Progenitor cell of endocrine pancreas (in vitro differentiated cells): ENCODE measurements around the gene CD27. TPM values are rescaled to one million over a fixed set of nuclear protein-coding genes. Genes with fewer than 3 reads are reported as not detected.

Experiments used
- DNase-seq: peaks from one replicate; pipeline ENCODE4 v3.0.0; 2021; ENCODE audit warnings: low spot score; ENCODE audit not compliant: unreplicated experiment
- H3K27ac Mint-ChIP-seq: 2 replicates; pipeline ENCODE4 v1.8.0; 2021; ENCODE audit warnings: mild to moderate bottlenecking, moderate library complexity, mixed read lengths
- H3K27me3 Mint-ChIP-seq: 2 replicates; pipeline ENCODE4 v1.8.0; 2021; ENCODE audit warnings: mixed read lengths
- H3K36me3 Mint-ChIP-seq: 2 replicates; pipeline ENCODE4 v1.8.0; 2022; ENCODE audit warnings: mixed read lengths; ENCODE audit not compliant: insufficient read depth
- H3K4me1 Mint-ChIP-seq: 2 replicates; pipeline ENCODE4 v1.8.0; 2021; ENCODE audit warnings: low read depth, mixed read lengths
- H3K4me3 Mint-ChIP-seq: 2 replicates; pipeline ENCODE4 v1.8.0; 2021; ENCODE audit warnings: low read depth, mild to moderate bottlenecking, moderate library complexity, mixed read lengths
- H3K9me3 Mint-ChIP-seq: 2 replicates; pipeline ENCODE4 v1.8.0; 2021; ENCODE audit warnings: low read depth, mixed read lengths
- CTCF ChIP-seq: fragments of 200-600 bp; sonication (generic); IDR thresholded peaks from one replicate; pipeline ENCODE4 v1.5.0; 2021; ENCODE audit warnings: antibody characterized with exemption, mild to moderate bottlenecking; ENCODE audit not compliant: unreplicated experiment
- total RNA-seq: library from RNA; stranded (reverse); gene quantifications from 2 replicates; pipeline ENCODE4 v1.2.1, GENCODE V29; 2021

CD27 gene
- total RNA-seq, 1 donor from 2014 or later, result not detected

DNA sequence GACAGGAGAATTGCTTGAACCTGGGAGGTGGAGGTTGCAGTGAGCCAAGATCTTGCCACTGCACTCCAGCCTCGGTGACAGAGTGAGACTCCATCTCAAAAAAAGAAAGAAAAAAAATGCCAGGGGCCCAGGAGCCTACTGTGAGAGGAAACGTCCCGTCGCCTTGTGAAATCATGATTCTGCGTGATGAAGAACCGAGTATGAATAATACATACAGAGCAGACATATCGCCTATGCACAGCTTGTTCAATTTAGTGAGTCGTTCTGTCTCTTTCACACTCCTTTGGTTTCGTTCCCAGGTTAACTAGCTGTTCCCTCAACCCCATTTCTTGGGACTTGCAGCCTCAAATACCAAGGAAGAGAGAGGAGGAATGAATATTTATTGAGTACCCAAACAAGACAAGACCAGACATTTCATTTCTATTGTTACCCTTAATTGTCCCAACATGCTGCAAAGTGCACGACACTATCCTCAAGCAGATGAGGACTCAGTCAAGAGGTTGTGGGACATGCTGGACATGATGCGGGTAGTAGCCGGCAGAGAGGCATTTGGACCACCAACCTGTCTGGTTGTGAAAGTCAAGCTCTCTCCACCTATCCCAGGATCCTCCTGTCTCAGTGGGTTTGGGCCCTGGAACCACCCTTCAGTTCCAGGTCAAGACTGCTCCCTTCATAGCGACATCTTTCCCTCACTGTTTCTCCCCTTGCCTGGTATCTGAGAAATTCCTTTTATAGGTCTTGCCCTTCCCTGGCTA, 8.6 kb upstream of the CD27 start:
- Mint-ChIP-seq H3K4me1 (no peaks in the 10 kb centered on the region), H3K36me3 (no peaks in the 10 kb centered on the region), H3K9me3 (no peaks in the 10 kb centered on the region), H3K27ac (no peak overlapping the region), H3K4me3 (no peak overlapping the region), H3K27me3 (peaks cover 22% of the 10 kb centered on the region)
- no peak for DNase-seq
- no peak for TF ChIP-seq CTCF

- Mint-ChIP-seq H3K4me3 (no peak overlapping the region), H3K9me3 (no peaks in the 10 kb centered on the region), H3K36me3 (no peaks in the 10 kb centered on the region), H3K27me3 (peaks cover 18% of the 10 kb centered on the region), H3K4me1 (no peaks in the 10 kb centered on the region), H3K27ac (no peak overlapping the region)
- TF ChIP-seq CTCF, result no peak
- DNase-seq, result no peak
These were observed 7.2 kb upstream of the CD27 start for GRCh38 chr12:6437586-6437985.

DNA sequence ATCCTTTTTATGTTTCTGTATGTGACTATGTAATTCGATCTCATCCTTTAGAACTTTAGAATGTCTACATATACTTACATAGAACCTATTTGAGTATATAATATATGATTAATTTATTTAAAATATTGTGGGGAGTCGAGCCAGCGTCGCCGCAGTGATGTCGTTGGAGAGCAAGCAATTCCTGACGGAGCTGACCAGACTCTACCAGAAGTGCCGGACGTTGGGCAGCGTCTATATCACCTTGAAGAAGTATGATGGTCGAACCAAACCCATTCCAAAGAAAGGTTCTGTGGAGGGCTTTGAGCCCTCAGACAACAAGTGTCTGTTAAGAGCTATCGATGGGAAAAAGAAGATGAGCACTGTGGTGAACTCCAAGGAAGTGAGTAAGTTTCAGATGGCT, 6.4 kb upstream of the CD27 start:
- Mint-ChIP-seq H3K4me3 (no peak overlapping the region), H3K9me3 (no peaks in the 10 kb centered on the region), H3K36me3 (no peaks in the 10 kb centered on the region), H3K4me1 (no peaks in the 10 kb centered on the region), H3K27me3 (peaks cover 13% of the 10 kb centered on the region), H3K27ac (no peak overlapping the region)
- no peak for TF ChIP-seq CTCF
- no peak for DNase-seq

DNA sequence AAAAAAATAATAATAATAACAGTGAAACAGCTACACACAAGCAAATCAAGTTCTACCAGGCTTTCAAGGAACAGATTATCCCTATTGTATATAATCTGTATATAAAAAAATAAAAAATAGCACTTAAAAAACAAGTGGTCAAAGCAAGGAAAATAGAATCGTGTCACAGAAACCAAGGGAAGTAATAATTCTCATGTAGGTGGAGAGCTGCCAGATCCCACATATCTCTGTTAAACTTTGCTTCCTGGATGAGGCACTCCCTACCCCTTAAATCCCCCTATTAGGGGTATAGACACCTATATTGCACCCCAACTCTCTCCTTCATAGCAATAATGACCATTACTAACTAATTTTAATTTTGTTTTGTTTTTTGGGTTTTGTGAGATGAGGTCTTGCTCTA, 4.4 kb upstream of the CD27 start:
- Mint-ChIP-seq H3K27ac (no peak overlapping the region), H3K27me3 (no peaks in the 10 kb centered on the region), H3K4me1 (no peaks in the 10 kb centered on the region), H3K36me3 (no peaks in the 10 kb centered on the region), H3K4me3 (no peak overlapping the region), H3K9me3 (no peaks in the 10 kb centered on the region)
- no peak for TF ChIP-seq CTCF
- no peak for DNase-seq

DNA sequence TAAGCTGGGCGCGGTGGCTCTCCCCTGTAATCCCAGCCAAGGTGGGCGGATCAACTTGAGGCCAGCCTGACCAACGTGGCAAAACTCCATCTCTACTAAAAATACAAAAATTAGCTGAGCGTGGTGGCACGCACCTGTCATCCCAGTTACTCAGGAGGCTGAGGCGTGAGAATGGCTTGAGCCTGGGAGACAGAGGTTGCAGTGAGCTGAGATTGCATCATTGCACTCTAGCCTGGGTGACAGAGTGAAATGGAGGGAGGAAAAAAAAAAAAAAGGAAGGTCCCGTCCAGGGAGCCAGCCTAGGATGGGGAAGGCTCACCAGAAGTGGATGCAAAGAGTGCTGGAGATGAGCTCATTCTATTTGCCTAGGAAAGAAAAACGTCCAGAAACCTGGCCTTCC, 1.9 kb upstream of the CD27 start:
- no peak overlapping the region for H3K4me3 Mint-ChIP-seq
- peaks cover 1% of the 10 kb centered on the region for H3K36me3 Mint-ChIP-seq

More for the DNA sequence above, 1.9 kb upstream of the CD27 start:
- no peaks in the 10 kb centered on the region for H3K27me3 Mint-ChIP-seq
- H3K9me3 Mint-ChIP-seq, result no peaks in the 10 kb centered on the region
- TF ChIP-seq CTCF, result no peak
- H3K4me1 Mint-ChIP-seq, result no peaks in the 10 kb centered on the region
- no peak for DNase-seq
- H3K27ac Mint-ChIP-seq, result no peak overlapping the region
